ENCODE measurements around the gene ARHGEF2.

ARHGEF2 gene

DNA sequence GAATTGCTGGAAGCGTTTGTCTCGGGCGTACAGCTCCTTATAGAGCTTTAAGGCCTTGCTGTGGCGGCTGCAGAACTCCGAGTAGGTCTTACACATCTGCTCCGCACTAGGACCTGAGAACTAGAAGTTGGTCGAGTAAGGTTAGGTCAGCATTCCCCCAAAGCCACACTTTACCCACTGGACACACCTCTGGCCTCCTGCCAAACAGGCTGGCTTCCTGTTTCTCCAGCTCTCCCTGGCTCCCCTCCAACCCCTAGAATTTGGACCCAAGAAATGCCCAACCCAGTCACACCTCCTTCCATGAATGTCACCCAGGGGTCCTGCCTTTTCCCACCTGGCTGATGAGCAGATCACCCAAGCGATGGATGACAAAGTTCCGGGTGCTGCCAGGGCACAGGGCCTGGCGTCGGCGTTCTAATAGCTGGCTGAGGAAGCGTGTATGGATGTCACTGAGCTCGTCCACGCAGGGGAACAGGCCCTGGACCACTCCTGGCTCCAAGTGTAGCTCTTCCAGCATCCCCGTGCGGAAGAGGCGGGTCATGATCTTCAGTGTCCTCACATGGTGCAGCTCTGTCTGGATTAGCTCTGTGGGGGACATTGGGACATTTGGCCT is 15.6 kb downstream of the ARHGEF2 start:
- Histone ChIP-seq H3K27ac (ENCODE audit: low read depth, low read length) (no peak overlapping the region), H3F3A (ENCODE audit: insufficient read depth) (peaks cover 12% of the 10 kb centered on the region; the same call in 1 of the 2 replicates), H3K36me3 (ENCODE audit: low read length) (peaks cover 18% of the 10 kb centered on the region; the same call in 1 of the 2 replicates), H3K9ac (ENCODE audit: low read length) (no peak overlapping the region), H3K4me3 (ENCODE audit: insufficient read depth, low read length, poor library complexity, severe bottlenecking) (no peak overlapping the region), H3K9me2 (replicated peaks; ENCODE audit: insufficient read depth, low read length) (no peaks in the 10 kb centered on the region), H2AFZ (ENCODE audit: low read depth, low read length, severe bottlenecking) (no peak overlapping the region), H4K20me1 (ENCODE audit: low read depth, low read length) (no peaks in the 10 kb centered on the region), H3K27me3 (ENCODE audit: low read length) (no peaks in the 10 kb centered on the region), H3K79me2 (ENCODE audit: insufficient read depth, low read length) (no peaks in the 10 kb centered on the region; the same call in 1 of the 2 replicates), H3K9me3 (ENCODE audit: insufficient read depth, low read length) (no peaks in the 10 kb centered on the region), H3K4me2 (ENCODE audit: low read depth, low read length, poor library complexity, severe bottlenecking) (no peak overlapping the region)
- TF ChIP-seq, protein P1, sequence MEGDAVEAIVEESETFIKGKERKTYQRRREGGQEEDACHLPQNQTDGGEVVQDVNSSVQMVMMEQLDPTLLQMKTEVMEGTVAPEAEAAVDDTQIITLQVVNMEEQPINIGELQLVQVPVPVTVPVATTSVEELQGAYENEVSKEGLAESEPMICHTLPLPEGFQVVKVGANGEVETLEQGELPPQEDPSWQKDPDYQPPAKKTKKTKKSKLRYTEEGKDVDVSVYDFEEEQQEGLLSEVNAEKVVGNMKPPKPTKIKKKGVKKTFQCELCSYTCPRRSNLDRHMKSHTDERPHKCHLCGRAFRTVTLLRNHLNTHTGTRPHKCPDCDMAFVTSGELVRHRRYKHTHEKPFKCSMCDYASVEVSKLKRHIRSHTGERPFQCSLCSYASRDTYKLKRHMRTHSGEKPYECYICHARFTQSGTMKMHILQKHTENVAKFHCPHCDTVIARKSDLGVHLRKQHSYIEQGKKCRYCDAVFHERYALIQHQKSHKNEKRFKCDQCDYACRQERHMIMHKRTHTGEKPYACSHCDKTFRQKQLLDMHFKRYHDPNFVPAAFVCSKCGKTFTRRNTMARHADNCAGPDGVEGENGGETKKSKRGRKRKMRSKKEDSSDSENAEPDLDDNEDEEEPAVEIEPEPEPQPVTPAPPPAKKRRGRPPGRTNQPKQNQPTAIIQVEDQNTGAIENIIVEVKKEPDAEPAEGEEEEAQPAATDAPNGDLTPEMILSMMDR (IDR thresholded peaks at IDR 0.05; ENCODE audit: insufficient read depth, low read length, poor library complexity, severe bottlenecking) = no peak
- no peak for TF ChIP-seq EZH2phosphoT487 (conservative IDR thresholded peaks at IDR 0.05; ENCODE audit: low read length)

DNA sequence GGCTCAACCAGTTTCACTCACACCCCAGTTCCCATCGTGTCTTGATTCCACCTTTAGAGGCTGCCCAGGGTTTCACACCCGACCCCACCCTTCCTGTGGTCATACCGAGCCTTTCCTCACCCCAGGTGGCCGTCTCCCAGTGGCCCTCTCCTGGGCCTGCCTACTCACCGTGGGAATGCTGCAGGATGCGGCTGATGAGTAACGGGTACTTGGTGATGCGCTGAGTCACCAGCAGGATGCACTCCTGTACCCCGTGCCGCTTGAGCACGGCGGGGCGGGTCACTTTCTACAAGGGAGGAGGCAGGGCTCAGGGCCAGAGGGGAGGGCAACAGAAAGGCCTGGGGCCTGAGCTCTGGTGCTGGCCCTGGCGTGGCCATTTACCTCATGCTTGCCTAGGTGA is 16.4 kb downstream of the ARHGEF2 start:
- H3K9me2 ChIP-seq (replicated peaks; ENCODE audit: insufficient read depth, low read length) = no peaks in the 10 kb centered on the region
- no peaks in the 10 kb centered on the region for H3K27me3 ChIP-seq (ENCODE audit: low read length)
- peaks cover 25% of the 10 kb centered on the region for H3K36me3 ChIP-seq (ENCODE audit: low read length)
- H3K27ac ChIP-seq (ENCODE audit: low read depth, low read length) = 0 out of 2 replicates have a peak overlapping the region, but pooled peaks have one; percentile 10
- H3K9ac ChIP-seq (ENCODE audit: low read length) = no peak overlapping the region
- no peak for TF ChIP-seq EZH2phosphoT487 (conservative IDR thresholded peaks at IDR 0.05; ENCODE audit: low read length)
- TF ChIP-seq, protein P1 (IDR thresholded peaks at IDR 0.05; ENCODE audit: insufficient read depth, low read length, poor library complexity, severe bottlenecking) = no peak
- H3K4me3 ChIP-seq (ENCODE audit: insufficient read depth, low read length, poor library complexity, severe bottlenecking) = no peak overlapping the region
- no peak overlapping the region for H2AFZ ChIP-seq (ENCODE audit: low read depth, low read length, severe bottlenecking)
- no peaks in the 10 kb centered on the region for H3K9me3 ChIP-seq (ENCODE audit: insufficient read depth, low read length)
- peaks cover 12% of the 10 kb centered on the region; the same call in 1 of the 2 replicates for H3F3A ChIP-seq (ENCODE audit: insufficient read depth)
- H3K79me2 ChIP-seq (ENCODE audit: insufficient read depth, low read length) = no peaks in the 10 kb centered on the region; the same call in 1 of the 2 replicates
- H3K4me2 ChIP-seq (ENCODE audit: low read depth, low read length, poor library complexity, severe bottlenecking) = no peak overlapping the region
- no peaks in the 10 kb centered on the region for H4K20me1 ChIP-seq (ENCODE audit: low read depth, low read length)

DNA sequence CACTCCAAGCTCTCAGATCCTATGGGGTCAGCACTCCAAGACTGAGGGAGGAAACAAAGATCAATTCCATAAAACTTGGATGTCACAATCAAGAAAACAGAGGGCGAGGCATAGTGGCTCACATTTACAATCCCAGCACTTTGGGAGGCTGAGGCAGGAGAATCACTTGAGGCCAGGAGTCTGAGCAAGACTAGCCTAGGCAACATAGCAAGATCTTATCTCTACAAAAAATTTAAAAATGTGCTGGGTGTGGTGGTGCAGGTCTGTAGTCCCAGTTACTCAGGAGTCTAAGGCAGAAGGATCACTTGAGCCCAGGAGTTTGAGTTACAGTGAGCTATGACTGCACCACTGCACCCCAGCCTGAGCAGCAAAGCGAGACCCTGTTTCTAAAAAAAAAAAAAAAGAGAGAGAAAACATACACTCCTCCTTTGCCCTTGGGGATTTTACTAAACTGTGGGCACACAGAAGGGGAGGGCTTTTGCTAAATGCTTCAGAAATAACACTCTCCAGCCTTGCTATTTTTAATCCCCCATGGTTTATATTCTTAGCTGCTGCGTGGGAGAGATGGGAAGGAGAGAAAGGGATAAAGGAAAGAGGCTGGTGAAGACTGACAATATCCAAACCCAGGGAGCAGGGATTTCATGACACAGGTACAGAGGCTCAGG is 18.1 kb downstream of the ARHGEF2 start:
- H3K79me2 ChIP-seq (ENCODE audit: insufficient read depth, low read length) = no peaks in the 10 kb centered on the region; the same call in 1 of the 2 replicates
- H3K9me2 ChIP-seq (replicated peaks; ENCODE audit: insufficient read depth, low read length) = no peaks in the 10 kb centered on the region
- peak overlapping the region; percentile 45 for H3K4me2 ChIP-seq (ENCODE audit: low read depth, low read length, poor library complexity, severe bottlenecking)
- H4K20me1 ChIP-seq (ENCODE audit: low read depth, low read length) = no peaks in the 10 kb centered on the region
- no peaks in the 10 kb centered on the region for H3K9me3 ChIP-seq (ENCODE audit: insufficient read depth, low read length)
- peak overlapping the region; percentile 5 for H3K4me3 ChIP-seq (ENCODE audit: insufficient read depth, low read length, poor library complexity, severe bottlenecking)
- H3K9ac ChIP-seq (ENCODE audit: low read length) = peak overlapping the region; percentile 23
- peaks cover 12% of the 10 kb centered on the region; the same call in 1 of the 2 replicates for H3F3A ChIP-seq (ENCODE audit: insufficient read depth)
- TF ChIP-seq, protein P1 (IDR thresholded peaks at IDR 0.05; ENCODE audit: insufficient read depth, low read length, poor library complexity, severe bottlenecking) = no peak
- TF ChIP-seq EZH2phosphoT487 (conservative IDR thresholded peaks at IDR 0.05; ENCODE audit: low read length) = no peak
- peaks cover 30% of the 10 kb centered on the region for H3K36me3 ChIP-seq (ENCODE audit: low read length)
- no peaks in the 10 kb centered on the region for H3K27me3 ChIP-seq (ENCODE audit: low read length)
- peak overlapping the region; percentile 72 for H3K27ac ChIP-seq (ENCODE audit: low read depth, low read length)
- no peak overlapping the region for H2AFZ ChIP-seq (ENCODE audit: low read depth, low read length, severe bottlenecking)

All from SU-DHL-6 (cell line).